DMS53 treated with DMSO at 0.1 percent for 48 hours (cell line): ENCODE data around the gene DLG5.

Experiments
- DNase-seq: peaks from one replicate; lab custom pipeline; 2025; ENCODE audit not compliant: unreplicated experiment; lab: John Stamatoyannopoulos, UW

The DLG5 gene

GRCh38 chr10:77955136-77955535 lies 28.6 kb upstream of the DLG5 start:
- no peak for DNase-seq

GRCh38 chr10:77949167-77949566 lies 22.6 kb upstream of the DLG5 start:
- peak; percentile 44 for DNase-seq

DNA sequence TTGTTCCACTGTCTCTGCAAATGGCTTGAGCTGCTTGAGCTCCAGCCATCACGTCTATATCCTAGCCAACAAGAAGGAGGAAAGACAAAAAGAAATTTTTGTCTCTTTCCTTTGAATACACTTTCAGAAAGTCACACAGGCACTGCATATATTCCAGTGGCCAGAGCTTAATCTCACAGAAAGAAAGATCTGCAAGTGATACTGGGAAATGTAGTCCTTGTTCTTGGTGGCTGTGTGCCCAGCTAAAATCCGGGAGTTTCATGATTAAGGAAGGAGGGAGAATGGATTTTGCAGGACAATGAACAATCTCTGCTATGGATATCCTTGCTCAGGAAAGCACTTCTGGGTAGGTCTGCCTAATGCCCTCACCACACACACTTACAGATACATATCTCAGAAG lies 19.5 kb upstream of the DLG5 start:
- no peak for DNase-seq

DNA sequence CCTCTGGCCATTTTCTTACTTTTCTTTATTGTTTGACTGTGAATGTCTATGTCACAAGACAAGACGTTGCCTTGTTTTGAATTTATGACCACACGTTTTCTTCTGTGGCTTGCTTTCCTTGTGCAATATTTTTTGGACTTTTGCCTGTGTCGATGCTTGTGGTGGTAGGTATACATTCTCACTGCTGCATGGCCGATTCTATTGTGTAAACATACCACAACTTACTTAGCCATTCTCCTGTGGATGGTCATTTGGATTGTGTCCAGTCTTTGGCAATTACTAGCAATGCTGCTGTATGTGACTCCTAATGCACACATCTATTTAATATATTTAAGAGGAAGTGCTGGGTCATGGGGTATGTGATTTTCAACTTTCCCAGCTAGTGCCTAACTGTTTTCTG lies 18.0 kb upstream of the DLG5 start:
- DNase-seq = no peak

- DNase-seq = peak; percentile 38
Measured at GRCh38 chr10:77943121-77943901, 16.8 kb upstream of the DLG5 start.

GRCh38 chr10:77941790-77942189 lies 15.2 kb upstream of the DLG5 start:
- DNase-seq = no peak

- DNase-seq = no peak
Measured at GRCh38 chr10:77940627-77941026, 14.1 kb upstream of the DLG5 start.

- DNase-seq = no peak
Measured at GRCh38 chr10:77940225-77940624, 13.7 kb upstream of the DLG5 start.

GRCh38 chr10:77939561-77940001 lies 13.0 kb upstream of the DLG5 start:
- DNase-seq = no peak

DNA sequence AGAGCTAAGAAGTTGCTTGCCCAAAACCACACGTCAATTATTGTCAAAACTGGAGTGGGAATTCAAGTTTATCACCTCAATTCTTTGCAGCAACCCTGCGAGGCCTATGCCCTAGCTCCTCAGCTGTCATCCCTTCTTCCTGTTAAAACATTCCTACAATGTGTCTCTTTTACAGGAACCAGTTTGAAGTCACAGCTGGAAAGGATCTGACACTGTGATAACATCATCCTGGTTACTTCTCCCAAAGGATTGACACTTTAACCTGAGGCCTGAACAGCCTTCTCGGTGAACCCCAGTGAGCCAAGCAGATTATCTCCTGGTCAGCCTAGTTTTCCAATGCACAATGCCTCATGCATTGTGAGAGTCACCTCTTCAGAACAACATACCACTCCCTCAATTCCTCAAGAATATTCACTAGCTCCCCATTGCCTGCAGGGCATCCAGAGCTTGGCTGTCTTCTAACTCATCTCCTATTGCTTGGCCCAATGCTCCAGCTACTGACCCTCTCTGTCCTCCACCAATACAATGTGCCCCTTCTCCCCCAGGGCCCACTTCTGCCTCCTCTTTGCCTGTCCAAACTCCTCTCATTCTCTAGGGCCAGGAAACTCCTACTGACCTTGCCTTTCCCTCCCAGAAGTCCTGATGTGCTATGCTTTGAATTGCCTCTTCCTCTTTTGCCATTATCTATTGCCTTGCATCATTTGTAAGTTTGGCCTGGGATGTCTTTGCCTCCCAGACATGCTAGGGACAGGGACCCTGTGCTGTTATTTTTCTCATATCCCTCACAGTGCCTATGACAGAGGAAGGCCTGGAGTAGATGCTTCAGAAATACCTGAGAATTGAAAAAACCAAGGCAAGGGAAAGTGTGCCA lies 10.4 kb upstream of the DLG5 start:
- no peak for DNase-seq

- DNase-seq = no peak
Measured at GRCh38 chr10:77932016-77932715, 5.6 kb upstream of the DLG5 start.

DNA sequence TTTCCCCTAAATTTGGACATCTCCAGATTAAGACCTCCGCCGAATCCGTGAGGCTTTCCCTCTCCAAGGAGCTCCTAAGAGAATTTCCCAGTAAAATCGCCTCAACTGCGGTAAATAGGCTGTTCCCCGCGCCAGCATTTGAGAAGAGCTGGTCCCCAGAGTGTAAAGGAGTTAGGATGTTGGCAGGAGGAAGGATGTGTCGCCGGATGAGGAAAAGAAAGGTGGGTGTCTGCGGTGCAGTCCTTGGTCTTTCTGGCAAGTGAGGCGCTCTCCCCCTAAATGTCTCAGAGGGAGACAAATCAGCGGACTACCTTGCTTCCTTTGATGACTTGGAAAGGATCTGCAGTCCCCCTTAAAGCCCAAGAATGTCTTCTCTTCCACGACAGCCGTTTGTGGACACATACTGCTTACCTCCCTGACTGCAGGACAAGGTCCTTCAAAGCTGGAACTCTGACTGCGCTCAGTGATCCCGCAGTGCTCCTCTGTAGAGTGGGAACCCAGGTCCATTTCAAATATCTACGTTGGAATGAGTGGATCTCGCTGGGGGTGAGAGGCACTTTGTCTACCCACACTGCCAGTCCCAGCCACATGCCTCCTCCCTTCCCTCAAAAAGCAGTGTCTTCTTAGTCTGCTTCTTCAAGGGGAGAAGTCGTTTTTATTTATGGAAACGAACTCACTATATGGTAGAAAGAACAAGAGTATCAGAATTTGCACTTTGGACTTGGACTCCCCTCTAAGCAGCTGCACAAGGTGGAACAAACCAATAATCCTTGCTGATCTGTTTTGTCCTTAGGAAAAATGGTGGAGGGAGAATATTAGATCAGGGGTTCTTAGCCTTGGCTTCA lies 1.1 kb upstream of the DLG5 start:
- no peak for DNase-seq

- DNase-seq = peak; percentile 16
Measured at GRCh38 chr10:77925795-77926565, 575 bp downstream of the DLG5 start.

DNA sequence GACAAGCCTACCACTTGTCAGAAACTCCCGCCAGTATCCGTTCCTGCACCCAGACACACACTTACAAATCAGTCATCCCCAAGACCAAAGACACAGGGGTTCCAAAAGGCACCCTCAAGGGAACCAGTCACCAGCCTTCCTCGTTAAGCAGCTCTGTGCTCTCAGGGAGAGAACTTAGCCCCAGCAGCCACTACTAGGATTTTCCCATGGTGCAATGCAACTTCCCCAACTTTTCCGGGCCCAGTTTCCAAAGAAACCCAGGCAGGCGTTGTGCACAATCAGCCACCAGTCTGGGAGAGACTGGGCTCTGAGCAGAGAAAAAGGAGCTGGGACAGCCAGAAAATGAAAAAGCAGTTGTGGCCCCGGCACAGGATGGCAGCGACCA lies 1.2 kb downstream of the DLG5 start:
- DNase-seq = no peak

DNA sequence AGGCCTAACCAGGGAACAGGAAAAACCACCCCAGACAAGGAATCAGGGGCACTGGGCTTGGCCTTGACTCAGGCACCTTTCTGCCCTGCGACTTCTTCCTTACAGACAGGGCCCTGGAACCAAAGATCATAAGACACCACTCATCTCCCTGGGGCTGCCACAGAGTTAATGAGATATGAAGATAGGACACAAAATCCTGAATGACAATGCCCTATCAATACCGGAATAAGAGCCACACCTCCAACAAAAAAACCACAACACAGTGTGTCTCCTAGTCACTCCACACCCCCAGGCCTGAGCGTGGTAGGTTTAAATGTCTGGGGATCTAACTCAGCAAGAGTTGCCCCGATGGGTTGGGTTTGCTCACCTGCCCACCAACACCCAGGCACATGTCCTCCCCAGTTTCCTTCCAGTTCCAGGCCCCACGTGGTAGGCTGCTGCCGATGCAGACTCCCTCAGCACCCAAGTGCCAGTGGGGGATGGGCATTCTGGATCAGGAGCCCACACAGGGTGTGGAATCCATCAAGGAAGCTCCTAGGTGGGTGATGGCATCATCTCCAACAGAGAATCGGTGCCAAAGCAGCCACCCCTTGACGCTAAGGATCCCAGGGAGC lies 3.9 kb downstream of the DLG5 start:
- no peak for DNase-seq

- DNase-seq = no peak
Measured at GRCh38 chr10:77922055-77922454, 4.5 kb downstream of the DLG5 start.

GRCh38 chr10:77921395-77921794 lies 5.2 kb downstream of the DLG5 start:
- DNase-seq = no peak

DNA sequence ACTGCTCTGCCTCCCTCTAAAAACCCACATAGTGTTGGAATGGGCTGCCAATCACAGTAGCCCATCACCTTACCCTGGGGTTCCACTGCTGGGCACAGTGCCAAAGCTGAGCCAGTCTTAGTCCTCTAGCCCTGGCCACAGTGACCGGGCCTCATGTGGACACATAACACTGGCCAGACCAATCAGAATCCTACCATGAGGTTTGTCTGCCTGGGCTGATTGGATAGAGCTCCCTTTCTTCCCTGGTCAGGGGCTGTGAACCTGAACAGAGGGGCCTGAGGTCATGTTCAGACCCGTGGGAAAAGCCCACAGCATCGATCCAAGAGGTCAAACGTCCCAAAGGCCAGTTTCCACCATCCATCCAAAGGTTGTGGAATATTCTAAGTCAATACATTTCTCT lies 6.1 kb downstream of the DLG5 start:
- DNase-seq = no peak

- DNase-seq = no peak
Measured at GRCh38 chr10:77919713-77920108, 6.8 kb downstream of the DLG5 start.
